Endothelial cell of umbilical vein (primary cell): ENCODE results near the gene MAGI1. TPM values are rescaled to one million over a fixed set of nuclear protein-coding genes. Genes with fewer than 3 reads are reported as not detected.

ENCODE experiments used
- BruUV-seq: library from RNA; stranded (reverse); fragments of 400-500 nt; replicated peaks from 2 replicates; lab custom pipeline; 2021; lab: Mats Ljungman, UMichigan
- CTCF ChIA-PET: fragments of 300-600, 350-600 bp; sonication (Branson Sonifier 250); formaldehyde crosslinking; loops from one replicate; lab custom pipeline; 2021; ENCODE audit warnings: antibody characterized with exemption, inconsistent platforms; lab: Charles Lee
- POLR2A ChIA-PET: fragments of 300-600, 350-600 bp; sonication (Branson Sonifier 250); formaldehyde crosslinking; loops from one replicate; lab custom pipeline; 2021; ENCODE audit warnings: antibody characterized with exemption, inconsistent platforms; lab: Charles Lee
- DNase-seq: peaks from one replicate; pipeline ENCODE4 v3.0.0-alpha.2; 2011; ENCODE audit warnings: low read depth, low spot score
- FAIRE-seq: peaks from 2 replicates; lab custom pipeline; 2011; peaks lifted over from hg19 to GRCh38; lab: Jason Lieb, UNC
- H2AFZ ChIP-seq: 2 replicates; pipeline ENCODE4 v1.6.0; 2012; ENCODE audit warnings: low read depth, low read length, control low read depth, inconsistent platforms
- H3K27ac ChIP-seq: 2 replicates; pipeline ENCODE4 v1.5.1; 2011; ENCODE audit warnings: low read depth, mild to moderate bottlenecking, control low read depth, low read length, moderate library complexity; ENCODE audit not compliant: insufficient read depth
- H3K27me3 ChIP-seq, 2 experiments: 2 replicates each; pipeline versions ENCODE4 v1.6.0 to v1.6.1; 2011; ENCODE audit warnings: low read length in 2 of 2, mixed read lengths in 1 of 2; ENCODE audit not compliant: control insufficient read depth in 2 of 2, insufficient read depth in 2 of 2
- H3K36me3 ChIP-seq, 2 experiments: 2 replicates in 1 of 2; 3 replicates in 1 of 2; pipeline ENCODE4 v1.5.1; 2011; ENCODE audit warnings: low read length in 2 of 2, mild to moderate bottlenecking in 1 of 2, moderate library complexity in 1 of 2; ENCODE audit not compliant: control insufficient read depth in 2 of 2, insufficient read depth in 2 of 2; ENCODE audit errors: extremely low read depth in 1 of 2
- H3K4me1 ChIP-seq: 3 replicates; pipeline ENCODE4 v1.5.1; 2011; ENCODE audit warnings: mild to moderate bottlenecking, low read length; ENCODE audit not compliant: control insufficient read depth, insufficient read depth; ENCODE audit errors: extremely low read depth
- H3K4me2 ChIP-seq: 2 replicates; pipeline ENCODE4 v1.6.1; 2011; ENCODE audit warnings: low read length, control low read depth, mixed read lengths; ENCODE audit not compliant: insufficient read depth
- H3K4me3 ChIP-seq, 3 experiments: fragments of 200-600 bp in 1 of 3; sonication (generic), shearing (Covaris generic) in 1 of 3; replicated peaks in 1 of 3; 2 replicates each; pipeline ENCODE4 v1.5.1; 2011 to 2016; ENCODE audit warnings: control low read depth in 3 of 3, low read length in 3 of 3, mild to moderate bottlenecking in 2 of 3, inconsistent platforms in 1 of 3, low read depth in 1 of 3, moderate library complexity in 1 of 3; ENCODE audit not compliant: insufficient read depth in 1 of 3
- H3K79me2 ChIP-seq: 2 replicates; pipeline ENCODE4 v1.6.0; 2012; ENCODE audit warnings: low read length, inconsistent platforms; ENCODE audit not compliant: control insufficient read depth, insufficient read depth
- H3K9ac ChIP-seq: replicated peaks from 2 replicates; pipeline ENCODE3; 2011; ENCODE audit warnings: low read length, control low read depth; ENCODE audit not compliant: insufficient read depth; ENCODE audit errors: extremely low read depth
- H3K9me1 ChIP-seq: replicated peaks from 3 replicates; pipeline ENCODE4 v1.6.0; 2011; ENCODE audit warnings: mild to moderate bottlenecking, low read length; ENCODE audit not compliant: control insufficient read depth, insufficient read depth; ENCODE audit errors: extremely low read depth
- H3K9me3 ChIP-seq: replicated peaks from 2 replicates; pipeline ENCODE4 v1.5.1; 2012; ENCODE audit warnings: low read length, inconsistent platforms; ENCODE audit not compliant: control insufficient read depth, insufficient read depth
- H4K20me1 ChIP-seq: replicated peaks from 2 replicates; pipeline ENCODE3; 2011; ENCODE audit warnings: mild to moderate bottlenecking, low read length; ENCODE audit not compliant: control insufficient read depth, insufficient read depth; ENCODE audit errors: extremely low read depth
- CTCF ChIP-seq, 2 donors: IDR thresholded peaks; 1 replicate in 1 of 2; 2 replicates in 1 of 2; pipeline ENCODE4 v1.5.1; 2011; ENCODE audit warnings: low read length in 2 of 2, mild to moderate bottlenecking in 2 of 2, moderate library complexity in 2 of 2, control low read depth in 1 of 2, inconsistent platforms in 1 of 2, low read depth in 1 of 2; ENCODE audit not compliant: insufficient read depth in 1 of 2; ENCODE audit errors: extremely low read depth in 1 of 2
- EZH2 ChIP-seq: IDR thresholded peaks from 2 replicates; pipeline ENCODE4 v1.6.1; 2012; ENCODE audit warnings: borderline replicate concordance, low read depth, mild to moderate bottlenecking, moderate library complexity, low read length, inconsistent platforms; ENCODE audit not compliant: severe bottlenecking
- FOS ChIP-seq: IDR thresholded peaks from 2 replicates; pipeline ENCODE4 v1.6.1; 2011; ENCODE audit warnings: mild to moderate bottlenecking, low read length, moderate library complexity, borderline replicate concordance; ENCODE audit not compliant: insufficient read depth
- GATA2 ChIP-seq: IDR thresholded peaks from 2 replicates; pipeline ENCODE4 v1.7.0; 2011; ENCODE audit warnings: low read depth, mild to moderate bottlenecking, moderate library complexity, mixed read lengths, low read length; ENCODE audit not compliant: insufficient read length, insufficient read depth
- JUN ChIP-seq: IDR thresholded peaks from 2 replicates; pipeline ENCODE4 v1.6.1; 2011; ENCODE audit warnings: borderline replicate concordance, low read depth; ENCODE audit not compliant: insufficient read length, insufficient read depth
- MYC ChIP-seq: IDR thresholded peaks from one replicate; pipeline ENCODE4 v1.6.1; 2011; ENCODE audit warnings: mild to moderate bottlenecking, low read depth, low read length
- POLR2A ChIP-seq: IDR thresholded peaks from 2 replicates; pipeline ENCODE4 v1.6.1; 2012; ENCODE audit warnings: low read depth, mild to moderate bottlenecking, control low read depth, low read length
- POLR2AphosphoS5 ChIP-seq: IDR thresholded peaks from 2 replicates; pipeline ENCODE4 v1.6.1; 2012; ENCODE audit warnings: low read depth, mild to moderate bottlenecking, control low read depth, low read length, moderate library complexity; ENCODE audit not compliant: insufficient read depth
- dilution Hi-C: fragments of 300-500 bp; cut with MboI; formaldehyde crosslinking; loops from one replicate; pipeline ENCODE4 v1.15.0; 2019; ENCODE audit warnings: low sequenced_read_pairs; ENCODE audit not compliant: extremely low pct_ligation_motif_present
- intact Hi-C: fragments of 100-400 bp; cut with micrococcal nuclease; formaldehyde crosslinking; loops from one replicate; pipeline ENCODE4 v1.10.0; 2022
- polyA plus RNA-seq, 4 experiments: library from polyadenylated mRNA; depleted of rRNA in 3 of 4; stranded (reverse) in 3 of 4; unstranded in 1 of 4; fragments of >200 nt; gene quantifications; 2 replicates each; pipeline versions ENCODE4 v1.2.1 to v1.2.3, GENCODE V29; 2011 to 2012; ENCODE audit warnings: missing spikeins in 1 of 4
- total RNA-seq: library from RNA; stranded (reverse); gene quantifications from 2 replicates; pipeline ENCODE4 v1.2.3, GENCODE V29; 2021
- TF ChIP-seq, protein P1 (sequence below): IDR thresholded peaks from 2 replicates; pipeline ENCODE4 v1.6.1; 2011; ENCODE audit not compliant: insufficient read depth, insufficient read length

The MAGI1 gene
- total and polyA plus RNA-seq, 2 donors (not counting 3 experiments of a cell fraction or from before 2014, with no cell fraction given): 10.1 to 47.9 TPM

GRCh38 chr3:65749066-65749465 lies 289.7 kb downstream of the MAGI1 start:
- Histone ChIP-seq H3K27me3 (no peaks in the 10 kb centered on the region), H3K9ac (no peak overlapping the region), H3K4me3 (no peak overlapping the region), H3K36me3 (no peaks in the 10 kb centered on the region), H3K9me1 (no peaks in the 10 kb centered on the region), H3K9me3 (no peaks in the 10 kb centered on the region), H3K4me2 (no peak overlapping the region), H3K27ac (no peak overlapping the region), H3K79me2 (no peaks in the 10 kb centered on the region), H4K20me1 (no peaks in the 10 kb centered on the region), H3K4me1 (no peaks in the 10 kb centered on the region), H2AFZ (no peak overlapping the region)
- DNase-seq: no peak
- TF ChIP-seq EZH2 (no peak), CTCF (IDR thresholded peaks at IDR 0.05; ENCODE audit: extremely low read depth in 1 of 2, insufficient read depth in 1 of 2, low read depth in 1 of 2, low read length in 2 of 2) (no peak), POLR2A (no peak), JUN (no peak), MYC (no peak), GATA2 (no peak), FOS (no peak), POLR2AphosphoS5 (no peak)
- TF ChIP-seq, protein P1, sequence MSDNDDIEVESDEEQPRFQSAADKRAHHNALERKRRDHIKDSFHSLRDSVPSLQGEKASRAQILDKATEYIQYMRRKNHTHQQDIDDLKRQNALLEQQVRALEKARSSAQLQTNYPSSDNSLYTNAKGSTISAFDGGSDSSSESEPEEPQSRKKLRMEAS: no peak
- no peak for FAIRE-seq
- intact Hi-C loops: no loop called here
- no TSS peak for BruUV-seq
- CTCF ChIA-PET: interaction anchor here (0.9 to 4.2 kb wide), 5 partner anchors 9 to 1216 kb away, joined by 3 to 22 read pairs (median 4); no protein-coding TSS in a partner anchor
- POLR2A ChIA-PET: no interaction called here
- dilution Hi-C loops: no loop called here
